A549 (cell line): ENCODE measurements around the gene BABAM2. TPM values are rescaled to one million over a fixed set of nuclear protein-coding genes. Genes with fewer than 3 reads are reported as not detected.
"Not testable (repeated sequence)": the region's sequence is repeated elsewhere in the genome, so short reads cannot be mapped to it uniquely, and the experiment has no call there.

Experiments
- ATAC-seq, 2 experiments: fragments of 200-7000 bp in 1 of 2; fragments of >200 bp in 1 of 2; cut with Nextera tagmentation in 1 of 2; cut with Tn5 transposase in 1 of 2; 3 replicates each; pipeline versions ENCODE4 v1.8.0 to v1.9.1; 2018 to 2020; ENCODE audit warnings: mild to moderate bottlenecking in 1 of 2, moderate library complexity in 1 of 2
- CTCF ChIA-PET: fragments of 300-600 bp; sonication (Branson Sonifier 250); formaldehyde crosslinking; extraction: SDS; loops from one replicate; lab custom pipeline; 2021; ENCODE audit warnings: antibody characterized with exemption, inconsistent platforms; lab: Yijun Ruan, JAX
- POLR2A ChIA-PET: fragments of 350-600 bp; formaldehyde crosslinking; extraction: SDS; loops from one replicate; lab custom pipeline; 2021; ENCODE audit warnings: antibody characterized with exemption, inconsistent platforms; lab: Yijun Ruan, JAX
- DNase-seq, 2 experiments: peaks; one replicate each; pipeline versions ENCODE4 v3.0.0 to v3.0.0-alpha.2; 2011 to 2016; ENCODE audit warnings: low read depth in 1 of 2, low spot score in 1 of 2
- FAIRE-seq: peaks from 2 replicates; lab custom pipeline; 2011; peaks lifted over from hg19 to GRCh38; lab: Jason Lieb, UNC
- H3K27ac ChIP-seq, 2 experiments: fragments of >200 bp; sonication (Bioruptor Twin); formaldehyde crosslinking; 3 replicates each; pipeline ENCODE4 v1.5.1; 2016 to 2017
- H3K4me1 ChIP-seq: fragments of >200 bp; sonication (Bioruptor Twin); formaldehyde crosslinking; 3 replicates; pipeline ENCODE4 v1.6.1; 2016
- H3K4me2 ChIP-seq: fragments of >200 bp; sonication (Bioruptor Twin); formaldehyde crosslinking; 3 replicates; pipeline ENCODE4 v1.6.1; 2016
- H3K4me3 ChIP-seq: fragments of >200 bp; sonication (Bioruptor Twin); formaldehyde crosslinking; 3 replicates; pipeline ENCODE4 v1.5.1; 2016
- H3K9me3 ChIP-seq: fragments of >200 bp; sonication (Bioruptor Twin); formaldehyde crosslinking; 3 replicates; pipeline ENCODE4 v1.6.1; 2016
- ATOH8 ChIP-seq: fragments of 250-450 bp; sonication (Bioruptor Pico); IDR thresholded peaks from 2 replicates; pipeline ENCODE4 v1.5.0; 2020; ENCODE audit warnings: low read depth, mild to moderate bottlenecking, moderate library complexity
- BHLHE40 ChIP-seq: IDR thresholded peaks from 2 replicates; pipeline ENCODE4 v1.6.1; 2012; ENCODE audit warnings: low read depth, low read length, inconsistent platforms
- CBX2 ChIP-seq: fragments of 200-600 bp; sonication (generic); IDR thresholded peaks from 2 replicates; pipeline ENCODE4 v1.6.1; 2016; ENCODE audit warnings: low read depth, mild to moderate bottlenecking, borderline replicate concordance
- CBX8 ChIP-seq: fragments of 200-600 bp; sonication (generic); IDR thresholded peaks from 2 replicates; pipeline ENCODE4 v1.6.1; 2016
- CHD4 ChIP-seq: fragments of 200-600 bp; sonication (generic); IDR thresholded peaks from 2 replicates; pipeline ENCODE4 v1.6.1; 2016; ENCODE audit warnings: antibody characterized with exemption, mild to moderate bottlenecking, borderline replicate concordance
- EHMT2 ChIP-seq: fragments of 200-600 bp; sonication (generic); IDR thresholded peaks from 2 replicates; pipeline ENCODE4 v1.6.1; 2016; ENCODE audit warnings: antibody characterized with exemption, low read depth, mild to moderate bottlenecking, moderate library complexity
- FOSL2 ChIP-seq, 2 experiments: fragments of 450-650 bp in 1 of 2; fragments of >200 bp in 1 of 2; sonication (Bioruptor Twin) in 1 of 2; formaldehyde crosslinking; IDR thresholded peaks; 2 replicates each; pipeline versions ENCODE4 v1.5.0 to v1.6.1; 2016 to 2020; ENCODE audit warnings: mild to moderate bottlenecking in 1 of 2, moderate library complexity in 1 of 2
- JUN ChIP-seq, 2 experiments: fragments of >200 bp; sonication (Bioruptor Twin); formaldehyde crosslinking; IDR thresholded peaks; 2 replicates in 1 of 2; 3 replicates in 1 of 2; pipeline ENCODE4 v1.6.1; 2016 to 2017
- KDM1A ChIP-seq: fragments of 200-600 bp; sonication (generic); IDR thresholded peaks from 2 replicates; pipeline ENCODE4 v1.6.1; 2016; ENCODE audit warnings: low read depth, mild to moderate bottlenecking
- MAFK ChIP-seq: fragments of 450-650 bp; IDR thresholded peaks from 2 replicates; pipeline ENCODE4 v1.6.1; 2014; ENCODE audit not compliant: partially characterized antibody
- NPAS2 ChIP-seq: fragments of 250-450 bp; sonication (Bioruptor Pico); IDR thresholded peaks from 2 replicates; pipeline ENCODE4 v1.8.0; 2022; ENCODE audit warnings: mild to moderate bottlenecking, moderate library complexity, borderline replicate concordance
- PBX3 ChIP-seq: IDR thresholded peaks from 2 replicates; pipeline ENCODE4 v1.6.1; 2012
- POLR2A ChIP-seq: IDR thresholded peaks from 2 replicates; pipeline ENCODE4 v1.6.1; 2012; ENCODE audit warnings: mild to moderate bottlenecking, low read length
- POLR2AphosphoS2 ChIP-seq: conservative IDR thresholded peaks from 2 replicates; pipeline ENCODE4 v1.6.1; 2012; ENCODE audit warnings: low read length, improper control_type of control experiment, inconsistent platforms
- RCOR1 ChIP-seq: fragments of 150-350 bp; IDR thresholded peaks from 2 replicates; pipeline ENCODE4 v1.6.1; 2014; ENCODE audit warnings: antibody characterized with exemption, low read length, low read depth
- SREBF2 ChIP-seq: fragments of 450-650 bp; IDR thresholded peaks from 2 replicates; pipeline ENCODE4 v1.6.1; 2014; ENCODE audit warnings: mild to moderate bottlenecking, moderate library complexity
- ZFP36 ChIP-seq: fragments of 450-650 bp; IDR thresholded peaks from 2 replicates; pipeline ENCODE4 v1.6.1; 2014; ENCODE audit warnings: borderline replicate concordance; ENCODE audit not compliant: partially characterized antibody
- ZSCAN20 ChIP-seq: fragments of 250-450 bp; sonication (Bioruptor Pico); IDR thresholded peaks from 2 replicates; pipeline ENCODE4 v1.8.0; 2022; ENCODE audit warnings: mild to moderate bottlenecking, moderate library complexity
- WGBS: methylation state at CpG from one replicate; pipeline ENCODE4 v1.1.6; 2017; ENCODE audit errors: missing lambda C conversion rate; 5-methylcytosine and 5-hydroxymethylcytosine counted together
- polyA plus RNA-seq, 4 experiments: library from polyadenylated mRNA; depleted of rRNA in 3 of 4; stranded (reverse); fragments of >200 nt; fragmentation: RNase III in 1 of 4; extraction: RNeasy Plus Mini Kit Qiagen cat#74134 plus additional on column Dnase treatment in 1 of 4; gene quantifications; 2 replicates in 3 of 4; 3 replicates in 1 of 4; pipeline ENCODE4 v1.2.3, GENCODE V29; 2011 to 2017

Gene BABAM2
- polyA plus RNA-seq, 2 of the 4 experiments (the other 2 are of a cell fraction) = 53.7 to 78.4 TPM

DNA sequence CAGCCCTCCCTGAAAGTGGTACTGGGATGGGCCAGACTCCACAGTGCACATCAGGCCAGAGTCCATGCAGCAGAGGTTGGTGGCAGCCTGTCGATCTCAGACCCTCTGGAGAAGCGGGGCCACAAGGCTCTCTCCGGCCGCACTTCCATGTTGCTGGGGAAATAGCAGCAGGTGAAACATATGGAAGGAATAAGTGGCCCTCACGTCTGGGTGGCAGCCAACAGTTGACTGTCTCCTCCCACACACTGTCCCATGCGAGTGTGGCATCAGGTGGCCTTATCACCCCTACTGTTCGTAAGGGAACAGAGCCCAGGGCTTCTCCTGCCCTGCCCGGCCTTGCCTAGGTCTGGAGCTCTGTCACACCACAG is 444.0 kb downstream of the BABAM2 start:
- Histone ChIP-seq H3K4me3 (no peak overlapping the region), H3K4me2 (no peak overlapping the region), H3K4me1 (peaks cover 11% of the 10 kb centered on the region), H3K27ac (no peak overlapping the region), H3K9me3 (no peaks in the 10 kb centered on the region)
- DNase-seq = no peak
- no peak for TF ChIP-seq FOSL2 (IDR thresholded peaks at IDR 0.05)
- TF ChIP-seq FOSL2 (CRISPR knock-in tag; IDR thresholded peaks at IDR 0.05) = no peak
- TF ChIP-seq ZSCAN20 = no peak
- TF ChIP-seq PBX3 = no peak
- TF ChIP-seq ATOH8 (CRISPR knock-in tag) = no peak
- CTCF ChIA-PET = interaction anchor here (0.6 to 0.8 kb wide), 2 partner anchors 164 to 231 kb away, joined by 3 read pairs; no protein-coding TSS in a partner anchor
- POLR2A ChIA-PET = no interaction called here
- ATAC-seq = no peak
- FAIRE-seq = no peak
- WGBS = 96% methylated on average over 8 of the region's 8 CpGs

GRCh38 chr2:28335265-28335664 is 444.7 kb downstream of the BABAM2 start:
- ATAC-seq, H3K4me2 ChIP-seq, H3K4me3 ChIP-seq, H3K9me3 ChIP-seq, DNase-seq, H3K27ac ChIP-seq, FAIRE-seq, POLR2A ChIA-PET: not testable (repeated sequence)
- H3K4me1 ChIP-seq = peaks cover 11% of the 10 kb centered on the region
- CTCF ChIA-PET = interaction anchor here (0.6 to 2.0 kb wide), 2 partner anchors 163 to 612 kb away, joined by 3 to 5 read pairs; no protein-coding TSS in a partner anchor
- 92% methylated on average over 11 of the region's 11 CpGs for WGBS

DNA sequence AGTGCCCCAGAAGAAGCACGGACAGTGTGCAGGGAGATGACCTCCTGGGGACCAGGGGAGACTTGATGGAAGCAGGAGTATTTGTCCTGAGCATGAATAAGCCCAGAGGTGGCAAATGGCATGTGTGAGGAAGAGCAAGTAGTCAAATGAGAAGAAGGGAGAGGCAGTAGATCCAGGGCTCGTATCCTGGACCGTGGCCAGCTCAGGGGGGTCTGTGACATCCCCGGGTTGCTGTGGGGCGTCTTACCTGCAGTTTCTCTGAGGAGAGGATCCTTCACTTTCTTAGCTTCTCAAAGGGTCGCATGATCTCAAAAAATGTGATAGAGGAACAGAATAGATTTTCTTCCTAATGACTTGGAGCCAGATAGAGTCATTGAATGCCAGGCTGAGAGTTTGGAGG is 445.1 kb downstream of the BABAM2 start:
- H3K27ac ChIP-seq = peak overlapping the region in 1 of 2 experiments; percentile 14; a peak in 1 of 6 replicates
- H3K4me3 ChIP-seq = no peak overlapping the region
- H3K4me1 ChIP-seq = peaks cover 11% of the 10 kb centered on the region
- TF ChIP-seq KDM1A (no peak), EHMT2 (no peak), POLR2A (no peak), CBX8 (no peak), FOSL2 (IDR thresholded peaks at IDR 0.05) (no peak), FOSL2 (CRISPR knock-in tag; IDR thresholded peaks at IDR 0.05) (no peak), BHLHE40 (no peak), SREBF2 (no peak), CBX2 (no peak), NPAS2 (CRISPR knock-in tag) (no peak), POLR2AphosphoS2 (no peak), RCOR1 (no peak), CHD4 (no peak), MAFK (no peak), PBX3 (no peak), ZFP36 (no peak), JUN (IDR thresholded peaks at IDR 0.05) (no peak)
- ATAC-seq = no peak
- 93% methylated on average over 6 of the region's 6 CpGs for WGBS
- ChIA-PET CTCF (interaction anchor here (2.0 kb wide), 1 partner anchor 612 kb away, joined by 5 read pairs; no protein-coding TSS in a partner anchor), POLR2A (no interaction called here)
- H3K4me2 ChIP-seq = no peak overlapping the region
- no peak for FAIRE-seq
- no peaks in the 10 kb centered on the region for H3K9me3 ChIP-seq
- no peak for DNase-seq
